ENCODE data around the gene CDKL5. TPM values are rescaled to one million over a fixed set of nuclear protein-coding genes. Genes with fewer than 3 reads are reported as not detected.

Gene CDKL5
- total and polyA plus RNA-seq, 2 donors (not counting 1 experiment from before 2014, with no cell fraction given): 0.72 to 4.6 TPM

- H3K4me1 Mint-ChIP-seq: no peaks in the 10 kb centered on the region
- Histone ChIP-seq H3K9ac (ENCODE audit: low read length) (no peak overlapping the region), H2AFZ (ENCODE audit: insufficient read depth, low read depth, low read length, poor library complexity, severe bottlenecking) (no peak overlapping the region), H3K27me3 (replicated peaks in 1 of 4; ENCODE audit: control extremely low read depth in 1 of 4, control insufficient read depth in 3 of 4, insufficient read depth in 4 of 4, low read length in 3 of 4) (no peaks in the 10 kb centered on the region), H3K36me3 (replicated peaks in 1 of 2; ENCODE audit: control extremely low read depth in 1 of 2, control insufficient read depth in 1 of 2, extremely low read depth in 1 of 2, insufficient read depth in 2 of 2, low read length in 1 of 2) (no peaks in the 10 kb centered on the region), H3K9me3 (ENCODE audit: control extremely low read depth in 1 of 3, control insufficient read depth in 2 of 3, insufficient read depth in 1 of 3, low read length in 2 of 3) (no peaks in the 10 kb centered on the region), H3K4me2 (replicated peaks; ENCODE audit: low read depth, low read length, poor library complexity, severe bottlenecking) (no peak overlapping the region), H4K20me1 (ENCODE audit: control insufficient read depth, insufficient read depth, low read length, poor library complexity, severe bottlenecking) (no peaks in the 10 kb centered on the region), H3K4me1 (ENCODE audit: control insufficient read depth in 2 of 2, insufficient read depth in 2 of 2, low read length in 2 of 2) (no peaks in the 10 kb centered on the region), H3K27ac (ENCODE audit: low read length in 2 of 2) (no peak overlapping the region), H3K79me2 (ENCODE audit: control insufficient read depth, insufficient read depth, low read length) (no peaks in the 10 kb centered on the region), H3K4me3 (ENCODE audit: control extremely low read depth in 1 of 5, extremely low read depth in 1 of 5, insufficient read depth in 1 of 5, low read depth in 2 of 5, low read length in 4 of 5) (no peak overlapping the region)
- WGBS (ENCODE audit: insufficient coverage): 100% methylated on average over 1 of the region's 2 CpGs
- DNase-seq (no peak), ATAC-seq (ENCODE audit: low read depth) (no peak)
- ChIA-PET POLR2A (no interaction called here), CTCF (no interaction called here)
- intact Hi-C loops (cut with micrococcal nuclease): no loop called here
- H3K4me3 Mint-ChIP-seq: no peak overlapping the region
- TF ChIP-seq, protein P1, sequence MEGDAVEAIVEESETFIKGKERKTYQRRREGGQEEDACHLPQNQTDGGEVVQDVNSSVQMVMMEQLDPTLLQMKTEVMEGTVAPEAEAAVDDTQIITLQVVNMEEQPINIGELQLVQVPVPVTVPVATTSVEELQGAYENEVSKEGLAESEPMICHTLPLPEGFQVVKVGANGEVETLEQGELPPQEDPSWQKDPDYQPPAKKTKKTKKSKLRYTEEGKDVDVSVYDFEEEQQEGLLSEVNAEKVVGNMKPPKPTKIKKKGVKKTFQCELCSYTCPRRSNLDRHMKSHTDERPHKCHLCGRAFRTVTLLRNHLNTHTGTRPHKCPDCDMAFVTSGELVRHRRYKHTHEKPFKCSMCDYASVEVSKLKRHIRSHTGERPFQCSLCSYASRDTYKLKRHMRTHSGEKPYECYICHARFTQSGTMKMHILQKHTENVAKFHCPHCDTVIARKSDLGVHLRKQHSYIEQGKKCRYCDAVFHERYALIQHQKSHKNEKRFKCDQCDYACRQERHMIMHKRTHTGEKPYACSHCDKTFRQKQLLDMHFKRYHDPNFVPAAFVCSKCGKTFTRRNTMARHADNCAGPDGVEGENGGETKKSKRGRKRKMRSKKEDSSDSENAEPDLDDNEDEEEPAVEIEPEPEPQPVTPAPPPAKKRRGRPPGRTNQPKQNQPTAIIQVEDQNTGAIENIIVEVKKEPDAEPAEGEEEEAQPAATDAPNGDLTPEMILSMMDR (IDR thresholded peaks at IDR 0.05): no peak
- no peak for TF ChIP-seq EZH2 (IDR thresholded peaks at IDR 0.05; ENCODE audit: borderline replicate concordance, insufficient read depth, low read depth, low read length, poor library complexity, severe bottlenecking)
- no peaks in the 10 kb centered on the region for H3K27me3 Mint-ChIP-seq
- H3K27ac Mint-ChIP-seq: no peak overlapping the region
- H3K9me3 Mint-ChIP-seq (ENCODE audit: insufficient read depth): no peaks in the 10 kb centered on the region
Observed at GRCh38 chrX:18471296-18471695, 45.9 kb downstream of the CDKL5 start.

DNA sequence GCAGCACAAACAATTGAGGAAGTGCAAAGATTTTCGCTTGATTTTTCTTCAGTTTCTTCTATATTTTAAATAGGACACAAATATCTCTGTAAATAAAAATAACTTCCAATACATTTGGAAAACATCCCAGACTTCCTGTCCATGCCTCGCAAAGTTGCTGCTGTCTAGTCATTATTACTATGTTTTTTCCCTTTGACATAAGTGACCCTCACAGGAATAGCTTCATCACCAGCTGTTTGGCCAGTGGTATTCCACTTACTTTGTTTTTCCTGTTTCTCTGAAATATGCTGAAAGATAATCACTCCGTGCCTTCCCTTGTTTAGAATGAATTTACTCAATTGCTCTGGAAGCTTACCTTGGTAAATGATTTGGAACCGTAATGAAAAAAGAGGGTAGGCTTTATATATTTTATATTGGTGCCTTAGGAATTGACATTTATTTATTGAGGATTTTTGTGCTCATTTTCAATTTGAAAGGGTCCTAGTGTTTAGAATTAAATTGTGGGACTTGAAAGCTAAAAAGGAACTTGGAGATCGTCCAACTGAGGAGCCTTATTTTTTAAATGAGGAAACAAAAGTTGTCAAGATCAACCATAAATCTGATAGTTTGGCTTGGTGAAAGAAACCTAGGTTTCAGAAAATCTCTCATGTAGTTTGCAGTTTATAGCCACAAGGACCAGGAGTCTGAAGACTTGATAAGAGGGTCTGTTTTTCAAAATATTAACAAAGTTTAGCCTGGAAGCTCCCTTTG lies 65.6 kb downstream of the CDKL5 start:
- DNase-seq (no peak), ATAC-seq (ENCODE audit: low read depth) (no peak)
- Histone ChIP-seq H3K9ac (ENCODE audit: low read length) (no peak overlapping the region), H3K4me1 (ENCODE audit: control insufficient read depth in 2 of 2, insufficient read depth in 2 of 2, low read length in 2 of 2) (no peaks in the 10 kb centered on the region), H3K4me2 (replicated peaks; ENCODE audit: low read depth, low read length, poor library complexity, severe bottlenecking) (no peak overlapping the region), H4K20me1 (ENCODE audit: control insufficient read depth, insufficient read depth, low read length, poor library complexity, severe bottlenecking) (no peaks in the 10 kb centered on the region), H3K27ac (ENCODE audit: low read length in 2 of 2) (no peak overlapping the region), H3K4me3 (ENCODE audit: control extremely low read depth in 1 of 5, extremely low read depth in 1 of 5, insufficient read depth in 1 of 5, low read depth in 2 of 5, low read length in 4 of 5) (no peak overlapping the region), H3K27me3 (replicated peaks in 1 of 4; ENCODE audit: control extremely low read depth in 1 of 4, control insufficient read depth in 3 of 4, insufficient read depth in 4 of 4, low read length in 3 of 4) (no peaks in the 10 kb centered on the region), H3K36me3 (replicated peaks in 1 of 2; ENCODE audit: control extremely low read depth in 1 of 2, control insufficient read depth in 1 of 2, extremely low read depth in 1 of 2, insufficient read depth in 2 of 2, low read length in 1 of 2) (no peaks in the 10 kb centered on the region), H3K79me2 (ENCODE audit: control insufficient read depth, insufficient read depth, low read length) (no peaks in the 10 kb centered on the region), H2AFZ (ENCODE audit: insufficient read depth, low read depth, low read length, poor library complexity, severe bottlenecking) (no peak overlapping the region), H3K9me3 (ENCODE audit: control extremely low read depth in 1 of 3, control insufficient read depth in 2 of 3, insufficient read depth in 1 of 3, low read length in 2 of 3) (no peaks in the 10 kb centered on the region)
- no peaks in the 10 kb centered on the region for H3K9me3 Mint-ChIP-seq (ENCODE audit: insufficient read depth)
- no peak for TF ChIP-seq EZH2 (IDR thresholded peaks at IDR 0.05; ENCODE audit: borderline replicate concordance, insufficient read depth, low read depth, low read length, poor library complexity, severe bottlenecking)
- TF ChIP-seq, protein P1 (IDR thresholded peaks at IDR 0.05): no peak
- peaks cover 3% of the 10 kb centered on the region for H3K4me1 Mint-ChIP-seq
- no peak overlapping the region for H3K4me3 Mint-ChIP-seq
- H3K27ac Mint-ChIP-seq: no peak overlapping the region
- intact Hi-C loops (cut with micrococcal nuclease): no loop called here
- WGBS (ENCODE audit: insufficient coverage): no CpG with 5 or more reads among the region's 5 CpGs
- no peaks in the 10 kb centered on the region for H3K27me3 Mint-ChIP-seq
- POLR2A ChIA-PET: no interaction called here
- CTCF ChIA-PET: no interaction called here

Data from B cell (primary cell).